Caki2 (cell line): ENCODE results near the gene GPC6. TPM values are rescaled to one million over a fixed set of nuclear protein-coding genes. Genes with fewer than 3 reads are reported as not detected.
"Not testable (repeated sequence)": the region's sequence is repeated elsewhere in the genome, so short reads cannot be mapped to it uniquely, and the experiment has no call there.

ENCODE experiments used
- DNase-seq: peaks from one replicate; pipeline ENCODE4 v3.0.0-alpha.2; 2015; ENCODE audit warnings: low read depth
- in situ Hi-C: cut with HindIII; loops from 2 replicates; pipeline ENCODE4 v1.10.0; 2016; ENCODE audit warnings: low sequenced_read_pairs, low pct_unique_long_range_greater_than_20kb, mixed read lengths
- total RNA-seq: library from RNA; depleted of rRNA; stranded (reverse); fragments of >200 nt; shearing (Covaris generic); gene quantifications from 2 replicates; pipeline ENCODE4 v1.2.3, GENCODE V29; 2014; ENCODE audit warnings: low replicate concordance

The GPC6 gene
- total RNA-seq, 1 experiment from 2014 or later = 6.7 TPM

GRCh38 chr13:94331281-94331680 lies 1104.7 kb downstream of the GPC6 start:
- in situ Hi-C loops = no loop called here
- no peak for DNase-seq

- in situ Hi-C loops = no loop called here
Observed at GRCh38 chr13:94332359-94333096, 1105.9 kb downstream of the GPC6 start.

GRCh38 chr13:94333131-94333820 lies 1106.7 kb downstream of the GPC6 start:
- in situ Hi-C loops = no loop called here
- no peak for DNase-seq

More at GRCh38 chr13:94332359-94333096, 1105.9 kb downstream of the GPC6 start:
- DNase-seq = no peak

GRCh38 chr13:94335761-94336526 lies 1109.3 kb downstream of the GPC6 start:
- in situ Hi-C loops = no loop called here
- DNase-seq = no peak

GRCh38 chr13:94339116-94339687 lies 1112.6 kb downstream of the GPC6 start:
- no peak for DNase-seq
- in situ Hi-C loops = no loop called here

- no peak for DNase-seq
- in situ Hi-C loops = no loop called here
Observed at GRCh38 chr13:94342436-94343242, 1116.0 kb downstream of the GPC6 start.

GRCh38 chr13:94343243-94343585 lies 1116.6 kb downstream of the GPC6 start:
- in situ Hi-C loops = no loop called here
- DNase-seq = no peak

GRCh38 chr13:94343687-94344086 lies 1117.1 kb downstream of the GPC6 start:
- DNase-seq, in situ Hi-C loops: not testable (repeated sequence)

GRCh38 chr13:94344126-94344818 lies 1117.7 kb downstream of the GPC6 start:
- DNase-seq = no peak
- in situ Hi-C loops = no loop called here

- in situ Hi-C loops = no loop called here
- DNase-seq = no peak
Observed at GRCh38 chr13:94345374-94346195, 1119.0 kb downstream of the GPC6 start.

GRCh38 chr13:94346261-94347019 lies 1119.8 kb downstream of the GPC6 start:
- DNase-seq = no peak
- in situ Hi-C loops = no loop called here

GRCh38 chr13:94351292-94351990 lies 1124.8 kb downstream of the GPC6 start:
- DNase-seq = no peak
- in situ Hi-C loops = no loop called here

GRCh38 chr13:94352057-94352456 lies 1125.5 kb downstream of the GPC6 start:
- DNase-seq = no peak
- in situ Hi-C loops = no loop called here

- in situ Hi-C loops = no loop called here
- DNase-seq = no peak
Observed at GRCh38 chr13:94353167-94353710, 1126.6 kb downstream of the GPC6 start.

- in situ Hi-C loops = no loop called here
- DNase-seq = no peak
Observed at GRCh38 chr13:94359875-94360274, 1133.3 kb downstream of the GPC6 start.
